ENCODE measurements around the gene EVL.
"Not testable (repeated sequence)": the region's sequence is repeated elsewhere in the genome, so short reads cannot be mapped to it uniquely, and the experiment has no call there.

EVL gene

GRCh38 chr14:100146531-100147091 lies 81.4 kb downstream of the EVL start:
- Mint-ChIP-seq H3K27me3 (no peaks in the 10 kb centered on the region), H3K9me3 (no peaks in the 10 kb centered on the region), H3K36me3 (peaks cover 12 to 21% of the 10 kb centered on the region in 2 donors), H3K4me1 (peaks cover 23 to 35% of the 10 kb centered on the region in 2 donors), H3K4me3 (no peak overlapping the region), H3K27ac (peak overlapping the region; percentile 42)
- DNase-seq (no peak), ATAC-seq (replicated peaks) (peak; percentile 6 to 15)

- DNase-seq, result peak; percentile 18
- H3K36me3 Mint-ChIP-seq, result peaks cover 7 to 15% of the 10 kb centered on the region in 2 donors
Observed at GRCh38 chr14:100147181-100147631, 82.0 kb downstream of the EVL start.

GRCh38 chr14:100147691-100148464 lies 82.7 kb downstream of the EVL start:
- Mint-ChIP-seq H3K9me3 (no peaks in the 10 kb centered on the region), H3K27me3 (no peaks in the 10 kb centered on the region), H3K27ac (peak overlapping the region; percentile 3), H3K4me1 (peaks cover 25 to 35% of the 10 kb centered on the region in 2 donors), H3K36me3 (peaks cover 6 to 13% of the 10 kb centered on the region in 2 donors), H3K4me3 (peak overlapping the region in 1 of 2 donors; percentile 75)
- ATAC-seq (replicated peaks) (peak; percentile 3 to 10), DNase-seq (no peak)

More at GRCh38 chr14:100147181-100147631, 82.0 kb downstream of the EVL start:
- Mint-ChIP-seq H3K9me3 (no peaks in the 10 kb centered on the region), H3K4me3 (peak overlapping the region; percentile 61 to 75), H3K27ac (peak overlapping the region; percentile 79), H3K27me3 (no peaks in the 10 kb centered on the region), H3K4me1 (peaks cover 25 to 35% of the 10 kb centered on the region in 2 donors)
- peak; percentile 64 to 65 for ATAC-seq (replicated peaks)

GRCh38 chr14:100148837-100149731 lies 83.9 kb downstream of the EVL start:
- peaks cover 25 to 35% of the 10 kb centered on the region in 2 donors for H3K4me1 Mint-ChIP-seq
- H3K4me3 Mint-ChIP-seq, result no peak overlapping the region
- H3K36me3 Mint-ChIP-seq, result peaks cover 3 to 8% of the 10 kb centered on the region in 2 donors
- DNase-seq (no peak), ATAC-seq (replicated peaks) (no peak)
- H3K9me3 Mint-ChIP-seq, result no peaks in the 10 kb centered on the region
- H3K27me3 Mint-ChIP-seq, result no peaks in the 10 kb centered on the region
- peak overlapping the region; percentile 14 for H3K27ac Mint-ChIP-seq

GRCh38 chr14:100149851-100150611 lies 84.8 kb downstream of the EVL start:
- no peaks in the 10 kb centered on the region for H3K27me3 Mint-ChIP-seq
- no peak for DNase-seq
- H3K27ac Mint-ChIP-seq, result no peak overlapping the region
- H3K36me3 Mint-ChIP-seq, result peaks cover 5 to 11% of the 10 kb centered on the region in 2 donors
- no peak for ATAC-seq (replicated peaks)
- peaks cover 3% of the 10 kb centered on the region in 2 donors for H3K9me3 Mint-ChIP-seq
- H3K4me3 Mint-ChIP-seq, result no peak overlapping the region
- H3K4me1 Mint-ChIP-seq, result peaks cover 25 to 35% of the 10 kb centered on the region in 2 donors

GRCh38 chr14:100150932-100151587 lies 85.8 kb downstream of the EVL start:
- ATAC-seq (replicated peaks) (no peak), DNase-seq (no peak)
- Mint-ChIP-seq H3K27ac (no peak overlapping the region), H3K36me3 (peaks cover 6 to 11% of the 10 kb centered on the region in 2 donors), H3K4me1 (peaks cover 22 to 29% of the 10 kb centered on the region in 2 donors), H3K9me3 (peaks cover 6 to 8% of the 10 kb centered on the region in 2 donors), H3K27me3 (no peaks in the 10 kb centered on the region), H3K4me3 (no peak overlapping the region)

- Mint-ChIP-seq H3K27me3 (no peaks in the 10 kb centered on the region), H3K27ac (no peak overlapping the region), H3K4me1 (peaks cover 21 to 28% of the 10 kb centered on the region in 2 donors), H3K9me3 (peaks cover 6 to 8% of the 10 kb centered on the region in 2 donors), H3K4me3 (no peak overlapping the region), H3K36me3 (peaks cover 6 to 11% of the 10 kb centered on the region in 2 donors)
- ATAC-seq (replicated peaks) (no peak), DNase-seq (no peak)
Observed at GRCh38 chr14:100152091-100152490, 86.9 kb downstream of the EVL start.

- Mint-ChIP-seq H3K4me1 (peaks cover 16 to 25% of the 10 kb centered on the region in 2 donors), H3K36me3 (peaks cover 6 to 11% of the 10 kb centered on the region in 2 donors), H3K27me3 (no peaks in the 10 kb centered on the region), H3K9me3 (peaks cover 6 to 8% of the 10 kb centered on the region in 2 donors), H3K4me3 (no peak overlapping the region), H3K27ac (no peak overlapping the region)
- DNase-seq, result no peak
- ATAC-seq (replicated peaks), result no peak
Observed at GRCh38 chr14:100153560-100153959, 88.3 kb downstream of the EVL start.

- peaks cover 6 to 8% of the 10 kb centered on the region in 2 donors for H3K9me3 Mint-ChIP-seq
- peaks cover 15 to 29% of the 10 kb centered on the region in 2 donors for H3K4me1 Mint-ChIP-seq
- H3K27me3 Mint-ChIP-seq, result no peaks in the 10 kb centered on the region
- H3K4me3 Mint-ChIP-seq, result no peak overlapping the region
- peaks cover 6% of the 10 kb centered on the region in 2 donors for H3K36me3 Mint-ChIP-seq
- ATAC-seq (replicated peaks) (no peak), DNase-seq (no peak)
- no peak overlapping the region for H3K27ac Mint-ChIP-seq
Observed at GRCh38 chr14:100155049-100155621, 89.9 kb downstream of the EVL start.

GRCh38 chr14:100155756-100156616 lies 90.8 kb downstream of the EVL start:
- H3K4me1 Mint-ChIP-seq, result peaks cover 17 to 29% of the 10 kb centered on the region in 2 donors
- H3K36me3 Mint-ChIP-seq, result peaks cover 6% of the 10 kb centered on the region in 2 donors
- H3K27me3 Mint-ChIP-seq, result no peaks in the 10 kb centered on the region
- no peak overlapping the region for H3K27ac Mint-ChIP-seq
- DNase-seq, result no peak
- H3K4me3 Mint-ChIP-seq, result no peak overlapping the region
- ATAC-seq (replicated peaks), result no peak
- H3K9me3 Mint-ChIP-seq, result peaks cover 6 to 8% of the 10 kb centered on the region in 2 donors

GRCh38 chr14:100156776-100157175 lies 91.6 kb downstream of the EVL start:
- H3K4me3 Mint-ChIP-seq, result no peak overlapping the region
- DNase-seq, result no peak
- no peak for ATAC-seq (replicated peaks)
- H3K4me1 Mint-ChIP-seq, result peaks cover 16 to 29% of the 10 kb centered on the region in 2 donors
- peaks cover 6% of the 10 kb centered on the region in 2 donors for H3K36me3 Mint-ChIP-seq
- H3K27me3 Mint-ChIP-seq, result no peaks in the 10 kb centered on the region
- H3K9me3 Mint-ChIP-seq, result peaks cover 6 to 8% of the 10 kb centered on the region in 2 donors
- H3K27ac Mint-ChIP-seq, result no peak overlapping the region

GRCh38 chr14:100157548-100158232 lies 92.5 kb downstream of the EVL start:
- peak overlapping the region; percentile 65 for H3K27ac Mint-ChIP-seq
- H3K9me3 Mint-ChIP-seq, H3K27me3 Mint-ChIP-seq, H3K36me3 Mint-ChIP-seq: not testable (repeated sequence)
- peak; percentile 42 to 51 for ATAC-seq (replicated peaks)
- peak overlapping the region; percentile 51 to 59 for H3K4me3 Mint-ChIP-seq
- peak; percentile 43 for DNase-seq
- peaks cover 14 to 29% of the 10 kb centered on the region in 2 donors for H3K4me1 Mint-ChIP-seq

All from stimulated activated naive B cell treated with anti-CD40 and anti-IgM and Interleukin-4, amounts not matched to agents 10 μg/mL and 1 μg/mL and 100 μg/mL, for 72 hours (primary cell).